ENCODE results near the gene ANKRD12.

The ANKRD12 gene

GRCh38 chr18:9290156-9290555 is 153.6 kb downstream of the ANKRD12 start:
- Histone ChIP-seq H4K20me1 (ENCODE audit: insufficient read depth) (no peaks in the 10 kb centered on the region), H3K9ac (no peak overlapping the region), H3K4me2 (no peak overlapping the region), H2AFZ (ENCODE audit: low read depth) (no peak overlapping the region), H3K27ac (no peak overlapping the region), H3K79me2 (ENCODE audit: insufficient read depth, low read depth) (no peaks in the 10 kb centered on the region), H3K27me3 (ENCODE audit: insufficient read depth, low read depth) (no peaks in the 10 kb centered on the region), H3K4me3 (IDR thresholded peaks at IDR 0.05; ENCODE audit: insufficient read depth, low read depth, low read length) (no peak overlapping the region), H3K36me3 (ENCODE audit: insufficient read depth) (no peaks in the 10 kb centered on the region), H3K4me1 (ENCODE audit: low read depth, poor library complexity, severe bottlenecking) (no peaks in the 10 kb centered on the region)
- no peak for TF ChIP-seq CTCF (conservative IDR thresholded peaks at IDR 0.05; ENCODE audit: low read depth, low read length)

GRCh38 chr18:9292047-9292446 is 155.5 kb downstream of the ANKRD12 start:
- no peak overlapping the region for H3K4me3 ChIP-seq (IDR thresholded peaks at IDR 0.05; ENCODE audit: insufficient read depth, low read depth, low read length)
- H4K20me1 ChIP-seq (ENCODE audit: insufficient read depth) = no peaks in the 10 kb centered on the region
- no peaks in the 10 kb centered on the region for H3K4me1 ChIP-seq (ENCODE audit: low read depth, poor library complexity, severe bottlenecking)
- no peak overlapping the region for H3K4me2 ChIP-seq
- no peaks in the 10 kb centered on the region for H3K79me2 ChIP-seq (ENCODE audit: insufficient read depth, low read depth)
- TF ChIP-seq CTCF (conservative IDR thresholded peaks at IDR 0.05; ENCODE audit: low read depth, low read length) = no peak
- H3K27ac ChIP-seq = no peak overlapping the region
- no peaks in the 10 kb centered on the region for H3K27me3 ChIP-seq (ENCODE audit: insufficient read depth, low read depth)
- H3K9ac ChIP-seq = no peak overlapping the region
- no peak overlapping the region for H2AFZ ChIP-seq (ENCODE audit: low read depth)
- no peaks in the 10 kb centered on the region for H3K36me3 ChIP-seq (ENCODE audit: insufficient read depth)

- Histone ChIP-seq H3K4me1 (ENCODE audit: low read depth, poor library complexity, severe bottlenecking) (no peaks in the 10 kb centered on the region), H3K4me3 (IDR thresholded peaks at IDR 0.05; ENCODE audit: insufficient read depth, low read depth, low read length) (no peak overlapping the region), H2AFZ (ENCODE audit: low read depth) (no peak overlapping the region), H3K79me2 (ENCODE audit: insufficient read depth, low read depth) (no peaks in the 10 kb centered on the region), H3K27ac (no peak overlapping the region), H4K20me1 (ENCODE audit: insufficient read depth) (no peaks in the 10 kb centered on the region), H3K36me3 (ENCODE audit: insufficient read depth) (no peaks in the 10 kb centered on the region), H3K4me2 (no peak overlapping the region), H3K27me3 (ENCODE audit: insufficient read depth, low read depth) (no peaks in the 10 kb centered on the region), H3K9ac (no peak overlapping the region)
- TF ChIP-seq CTCF (conservative IDR thresholded peaks at IDR 0.05; ENCODE audit: low read depth, low read length) = no peak
Observed at GRCh38 chr18:9293948-9294347, 157.4 kb downstream of the ANKRD12 start.

- Histone ChIP-seq H4K20me1 (ENCODE audit: insufficient read depth) (no peaks in the 10 kb centered on the region), H3K4me2 (no peak overlapping the region), H3K9ac (no peak overlapping the region), H3K79me2 (ENCODE audit: insufficient read depth, low read depth) (no peaks in the 10 kb centered on the region), H3K36me3 (ENCODE audit: insufficient read depth) (no peaks in the 10 kb centered on the region), H3K27me3 (ENCODE audit: insufficient read depth, low read depth) (no peaks in the 10 kb centered on the region), H3K4me3 (IDR thresholded peaks at IDR 0.05; ENCODE audit: insufficient read depth, low read depth, low read length) (no peak overlapping the region), H2AFZ (ENCODE audit: low read depth) (no peak overlapping the region), H3K4me1 (ENCODE audit: low read depth, poor library complexity, severe bottlenecking) (no peaks in the 10 kb centered on the region), H3K27ac (no peak overlapping the region)
- no peak for TF ChIP-seq CTCF (conservative IDR thresholded peaks at IDR 0.05; ENCODE audit: low read depth, low read length)
Observed at GRCh38 chr18:9296233-9297006, 159.8 kb downstream of the ANKRD12 start.
